ENCODE results near the gene ZNF654. TPM values are rescaled to one million over a fixed set of nuclear protein-coding genes. Genes with fewer than 3 reads are reported as not detected.
A peak's percentile ranks its signal among the peaks of the same experiment; 100 is the strongest.
"Not testable (repeated sequence)": the region's sequence is repeated elsewhere in the genome, so short reads cannot be mapped to it uniquely, and the experiment has no call there.

Gene ZNF654
- polyA plus RNA-seq (2012; ENCODE audit: low read depth, missing spikeins): 5.9 TPM

- peak; percentile 96 for FAIRE-seq
- DNase-seq (ENCODE audit: insufficient read length, low spot score): peak; percentile 78
- TF ChIP-seq POLR2AphosphoS5 (IDR thresholded peaks at IDR 0.05; ENCODE audit: low read depth, low read length) (peak; percentile 79), TAF1 (IDR thresholded peaks at IDR 0.05; ENCODE audit: low read depth, low read length) (peak; percentile 54; the same call in 1 of the 2 replicates), PAX5 (IDR thresholded peaks at IDR 0.05; ENCODE audit: insufficient read depth, low read length, severe bottlenecking) (no peak), POU2F2 (IDR thresholded peaks at IDR 0.05; ENCODE audit: low read depth, low read length) (0 out of 2 replicates have a peak, but pooled peaks have one; percentile 25), POLR2A (IDR thresholded peaks at IDR 0.05; ENCODE audit: low read depth, low read length) (peak; percentile 73), SPI1 (IDR thresholded peaks at IDR 0.05; ENCODE audit: low read depth, low read length) (peak; percentile 34; the same call in 1 of the 2 replicates)
Measured at GRCh38 chr3:88058581-88059379, at the start of gene ZNF654, which contains the start of gene CGGBP1. Gene ZNF654, plus strand, starts transcription at chr3:88059255. Its CDS starts 65 bp downstream, at chr3:88059320. Gene CGGBP1, minus strand, starts transcription at chr3:88059005. Its CDS starts 3,029 bp downstream, at chr3:88055976.

GRCh38 chr3:88010810-88011209 is 48.2 kb upstream of the ZNF654 start:
- FAIRE-seq (no peak), DNase-seq (ENCODE audit: insufficient read length, low spot score) (no peak)
- TF ChIP-seq POU2F2 (IDR thresholded peaks at IDR 0.05; ENCODE audit: low read depth, low read length) (no peak), PAX5 (IDR thresholded peaks at IDR 0.05; ENCODE audit: insufficient read depth, low read length, severe bottlenecking) (no peak), POLR2AphosphoS5 (IDR thresholded peaks at IDR 0.05; ENCODE audit: low read depth, low read length) (no peak), SPI1 (IDR thresholded peaks at IDR 0.05; ENCODE audit: low read depth, low read length) (no peak), TAF1 (IDR thresholded peaks at IDR 0.05; ENCODE audit: low read depth, low read length) (no peak), POLR2A (IDR thresholded peaks at IDR 0.05; ENCODE audit: low read depth, low read length) (no peak)

GRCh38 chr3:88013592-88013991 is 45.5 kb upstream of the ZNF654 start:
- TF ChIP-seq SPI1 (IDR thresholded peaks at IDR 0.05; ENCODE audit: low read depth, low read length): no peak
- TF ChIP-seq TAF1 (IDR thresholded peaks at IDR 0.05; ENCODE audit: low read depth, low read length): no peak
- TF ChIP-seq POU2F2 (IDR thresholded peaks at IDR 0.05; ENCODE audit: low read depth, low read length): no peak
- TF ChIP-seq PAX5 (IDR thresholded peaks at IDR 0.05; ENCODE audit: insufficient read depth, low read length, severe bottlenecking): no peak
- no peak for TF ChIP-seq POLR2AphosphoS5 (IDR thresholded peaks at IDR 0.05; ENCODE audit: low read depth, low read length)
- TF ChIP-seq POLR2A (IDR thresholded peaks at IDR 0.05; ENCODE audit: low read depth, low read length): no peak
- FAIRE-seq: no peak
- no peak for DNase-seq (ENCODE audit: insufficient read length, low spot score)

GRCh38 chr3:88015656-88016055 is 43.4 kb upstream of the ZNF654 start:
- not testable (repeated sequence) for FAIRE-seq

GRCh38 chr3:88019024-88019423 is 40.0 kb upstream of the ZNF654 start:
- TF ChIP-seq POU2F2 (IDR thresholded peaks at IDR 0.05; ENCODE audit: low read depth, low read length) (no peak), PAX5 (IDR thresholded peaks at IDR 0.05; ENCODE audit: insufficient read depth, low read length, severe bottlenecking) (no peak), POLR2AphosphoS5 (IDR thresholded peaks at IDR 0.05; ENCODE audit: low read depth, low read length) (no peak), POLR2A (IDR thresholded peaks at IDR 0.05; ENCODE audit: low read depth, low read length) (no peak), TAF1 (IDR thresholded peaks at IDR 0.05; ENCODE audit: low read depth, low read length) (no peak), SPI1 (IDR thresholded peaks at IDR 0.05; ENCODE audit: low read depth, low read length) (no peak)
- DNase-seq (ENCODE audit: insufficient read length, low spot score): no peak
- peak; percentile 75 for FAIRE-seq

More at GRCh38 chr3:88015656-88016055, 43.4 kb upstream of the ZNF654 start:
- DNase-seq (ENCODE audit: insufficient read length, low spot score): not testable (repeated sequence)

GRCh38 chr3:88025001-88025552 is 34.0 kb upstream of the ZNF654 start:
- TF ChIP-seq TAF1 (IDR thresholded peaks at IDR 0.05; ENCODE audit: low read depth, low read length): no peak
- no peak for TF ChIP-seq SPI1 (IDR thresholded peaks at IDR 0.05; ENCODE audit: low read depth, low read length)
- no peak for TF ChIP-seq POU2F2 (IDR thresholded peaks at IDR 0.05; ENCODE audit: low read depth, low read length)

GRCh38 chr3:88028876-88029275 is 30.2 kb upstream of the ZNF654 start:
- no peak for FAIRE-seq
- DNase-seq (ENCODE audit: insufficient read length, low spot score): no peak
- TF ChIP-seq POLR2AphosphoS5 (IDR thresholded peaks at IDR 0.05; ENCODE audit: low read depth, low read length): no peak

More at GRCh38 chr3:88025001-88025552, 34.0 kb upstream of the ZNF654 start:
- no peak for FAIRE-seq
- DNase-seq (ENCODE audit: insufficient read length, low spot score): no peak

GRCh38 chr3:88030210-88030609 is 28.8 kb upstream of the ZNF654 start:
- TF ChIP-seq POLR2A (IDR thresholded peaks at IDR 0.05; ENCODE audit: low read depth, low read length) (no peak), POU2F2 (IDR thresholded peaks at IDR 0.05; ENCODE audit: low read depth, low read length) (no peak), PAX5 (IDR thresholded peaks at IDR 0.05; ENCODE audit: insufficient read depth, low read length, severe bottlenecking) (no peak), SPI1 (IDR thresholded peaks at IDR 0.05; ENCODE audit: low read depth, low read length) (no peak), POLR2AphosphoS5 (IDR thresholded peaks at IDR 0.05; ENCODE audit: low read depth, low read length) (no peak), TAF1 (IDR thresholded peaks at IDR 0.05; ENCODE audit: low read depth, low read length) (no peak)
- DNase-seq (ENCODE audit: insufficient read length, low spot score): no peak
- no peak for FAIRE-seq

GRCh38 chr3:88031642-88032077 is 27.4 kb upstream of the ZNF654 start:
- peak; percentile 82 for FAIRE-seq
- DNase-seq (ENCODE audit: insufficient read length, low spot score): no peak
- TF ChIP-seq TAF1 (IDR thresholded peaks at IDR 0.05; ENCODE audit: low read depth, low read length) (no peak), POU2F2 (IDR thresholded peaks at IDR 0.05; ENCODE audit: low read depth, low read length) (peak; percentile 89), SPI1 (IDR thresholded peaks at IDR 0.05; ENCODE audit: low read depth, low read length) (no peak), POLR2AphosphoS5 (IDR thresholded peaks at IDR 0.05; ENCODE audit: low read depth, low read length) (no peak)

- FAIRE-seq: peak; percentile 47
- TF ChIP-seq POU2F2 (IDR thresholded peaks at IDR 0.05; ENCODE audit: low read depth, low read length) (no peak), PAX5 (IDR thresholded peaks at IDR 0.05; ENCODE audit: insufficient read depth, low read length, severe bottlenecking) (no peak), POLR2AphosphoS5 (IDR thresholded peaks at IDR 0.05; ENCODE audit: low read depth, low read length) (no peak), POLR2A (IDR thresholded peaks at IDR 0.05; ENCODE audit: low read depth, low read length) (no peak), TAF1 (IDR thresholded peaks at IDR 0.05; ENCODE audit: low read depth, low read length) (no peak), SPI1 (IDR thresholded peaks at IDR 0.05; ENCODE audit: low read depth, low read length) (no peak)
- no peak for DNase-seq (ENCODE audit: insufficient read length, low spot score)
Measured at GRCh38 chr3:88032245-88032644, 26.8 kb upstream of the ZNF654 start.

Measured in GM12891 (cell line).